ENCODE results near the gene VAMP5. TPM values are rescaled to one million over a fixed set of nuclear protein-coding genes. Genes with fewer than 3 reads are reported as not detected.

VAMP5 gene
- total and polyA plus RNA-seq, 10 of the 15 experiments (the other 5 are each of a cell fraction or from before 2014, with no cell fraction given): 3.8 to 52.7 (median 24.1) TPM

GRCh38 chr2:85619617-85620016 lies 35.4 kb downstream of the VAMP5 start:
- in situ Hi-C loops (cut with MboI): no loop called here
- Histone ChIP-seq H3K27ac (ENCODE audit: control insufficient read depth, insufficient read depth) (no peak overlapping the region), H3K4me2 (ENCODE audit: control insufficient read depth, insufficient read depth) (no peak overlapping the region), H3K36me3 (ENCODE audit: control insufficient read depth in 2 of 2, insufficient read depth in 2 of 2, low read length in 1 of 2) (peaks cover 0 to 17% of the 10 kb centered on the region in 2 experiments; a peak in 3 of 4 replicates), H3K4me3 (no peak overlapping the region), H4K20me1 (ENCODE audit: control insufficient read depth, insufficient read depth) (no peaks in the 10 kb centered on the region), H3K79me2 (ENCODE audit: control insufficient read depth, insufficient read depth, low read length) (peaks cover 29% of the 10 kb centered on the region), H3K4me1 (ENCODE audit: control insufficient read depth, insufficient read depth, low read length) (peaks cover 4% of the 10 kb centered on the region; the same call in 1 of the 2 replicates), H3K9me3 (replicated peaks; ENCODE audit: control insufficient read depth, insufficient read depth, low read length) (no peaks in the 10 kb centered on the region), H3K27me3 (replicated peaks in 1 of 2; ENCODE audit: control insufficient read depth in 2 of 2, insufficient read depth in 2 of 2, low read length in 1 of 2) (no peaks in the 10 kb centered on the region), H3K9ac (ENCODE audit: control insufficient read depth, insufficient read depth, low read length) (no peak overlapping the region), H2AFZ (ENCODE audit: control insufficient read depth, low read depth, low read length) (no peak overlapping the region)
- POLR2A ChIA-PET: interaction anchor here (0.6 to 1.2 kb wide), 4 partner anchors 9 to 482 kb away, joined by 3 to 4 read pairs (median 3); no protein-coding TSS in a partner anchor
- TF ChIP-seq POLR2AphosphoS5 (IDR thresholded peaks at IDR 0.05; ENCODE audit: low read length) (no peak), CBX3 (IDR thresholded peaks at IDR 0.05; ENCODE audit: borderline replicate concordance, low read depth) (no peak), NR2C1 (IDR thresholded peaks at IDR 0.05) (no peak), NBN (IDR thresholded peaks at IDR 0.05) (no peak), CHD1 (IDR thresholded peaks at IDR 0.05; ENCODE audit: low read depth, low read length) (no peak), ZNF622 (IDR thresholded peaks at IDR 0.05) (no peak), KAT2A (conservative IDR thresholded peaks at IDR 0.05; ENCODE audit: control insufficient read depth, low read depth, low read length) (no peak), MXI1 (IDR thresholded peaks at IDR 0.05; ENCODE audit: low read depth, low read length) (no peak), PAX8 (IDR thresholded peaks at IDR 0.05) (no peak), ZNF384 (IDR thresholded peaks at IDR 0.05; ENCODE audit: borderline replicate concordance, low read depth, low read length) (no peak), SREBF1 (IDR thresholded peaks at IDR 0.05; ENCODE audit: low read length) (no peak)
- RAD21 ChIA-PET (ENCODE audit: unreplicated experiment): interaction anchor here (0.6 to 1.0 kb wide), 2 partner anchors 18 to 202 kb away, joined by 4 read pairs; no protein-coding TSS in a partner anchor
- SMC1A ChIA-PET (ENCODE audit: uncharacterized antibody, unreplicated experiment): interaction anchor here (1.0 to 1.3 kb wide), 2 partner anchors 8 to 9 kb away, joined by 3 to 4 read pairs; partner anchors contain the start of gene C2orf68
- no peak for DNase-seq (ENCODE audit: low read depth, low spot score)
- WGBS (ENCODE audit: insufficient coverage, insufficient replicate concordance, low lambda C conversion rate, missing lambda C conversion rate): 99% methylated on average over 6 of the region's 6 CpGs
- intact Hi-C loops (cut with micrococcal nuclease; ENCODE audit: unreplicated experiment): loop anchor here (5.0 kb wide), 1 partner anchor 82 kb away; the partner anchor contains the start of gene MAT2A
- ATAC-seq: no peak
- CTCF ChIA-PET: interaction anchor here (0.9 to 4.8 kb wide), 3 partner anchors 8 to 109 kb away, joined by 4 to 32 read pairs (median 7); partner anchors contain the start of gene C2orf68
- BruUV-seq (replicated peaks): no TSS peak
- FAIRE-seq: no peak

Data from GM12878 (cell line).